ENCODE results near the gene RALGPS2. TPM values are rescaled to one million over a fixed set of nuclear protein-coding genes. Genes with fewer than 3 reads are reported as not detected.

Gene RALGPS2
- total and polyA plus RNA-seq, 2 of the 8 experiments (the other 6 are each of a cell fraction or from before 2014, with no cell fraction given): 6.7 to 38.0 TPM

GRCh38 chr1:178919581-178919980, 194.5 kb downstream of the RALGPS2 start:
- no peak overlapping the region for H3K14ac ChIP-seq (ENCODE audit: insufficient read length)
- no peak for FAIRE-seq
- H3K79me2 ChIP-seq (ENCODE audit: control insufficient read depth in 1 of 2, insufficient read depth in 2 of 2, low read length in 2 of 2): no peaks in the 10 kb centered on the region
- no peaks in the 10 kb centered on the region for H3K9me3 ChIP-seq (ENCODE audit: insufficient read depth in 2 of 2, low read depth in 1 of 2, low read length in 1 of 2)
- DNase-seq (ENCODE audit: low read depth in 1 of 2, low spot score in 2 of 2): no peak
- H2BK20ac ChIP-seq (ENCODE audit: low read length): no peak overlapping the region
- no peak overlapping the region for H2BK12ac ChIP-seq (ENCODE audit: low read depth, low read length)
- no peak overlapping the region for H3K23ac ChIP-seq (ENCODE audit: insufficient read length)
- H3K4me1 ChIP-seq (replicated peaks in 1 of 4; ENCODE audit: control insufficient read depth in 3 of 4, insufficient read depth in 4 of 4, low read length in 3 of 4): 0 out of 7 replicates have a peak, but pooled peaks cover 0 to 2% (median 0%) of the 10 kb centered on the region in 4 experiments
- H3K56ac ChIP-seq (replicated peaks; ENCODE audit: insufficient read length, low read depth, low read length): no peak overlapping the region
- H3K4ac ChIP-seq (replicated peaks; ENCODE audit: insufficient read length, low read depth, low read length): no peak overlapping the region
- H4K91ac ChIP-seq (replicated peaks; ENCODE audit: insufficient read length, low read length): no peak overlapping the region
- H4K8ac ChIP-seq (ENCODE audit: extremely low read depth, insufficient read depth, low read length): no peak overlapping the region
- no peak overlapping the region for H3K18ac ChIP-seq (ENCODE audit: extremely low read depth, low read length)
- H3K4me3 ChIP-seq (ENCODE audit: extremely low read depth in 1 of 4, insufficient read depth in 2 of 4, low read depth in 3 of 4, low read length in 4 of 4): no peak overlapping the region
- no peak overlapping the region for H2BK120ac ChIP-seq (replicated peaks; ENCODE audit: low read depth, low read length)
- peaks cover 0 to 5% (median 1%) of the 10 kb centered on the region in 4 experiments; a peak in 2 of 8 replicates for H3K36me3 ChIP-seq (ENCODE audit: control insufficient read depth in 2 of 4, insufficient read depth in 4 of 4, low read length in 3 of 4)
- H2BK15ac ChIP-seq (ENCODE audit: low read length): no peak overlapping the region
- H4K5ac ChIP-seq (ENCODE audit: insufficient read length, low read depth, low read length): no peak overlapping the region
- no peaks in the 10 kb centered on the region for H3K79me1 ChIP-seq (ENCODE audit: low read depth, low read length)
- H3K27me3 ChIP-seq (replicated peaks in 1 of 4; ENCODE audit: control insufficient read depth in 3 of 4, extremely low read depth in 1 of 4, insufficient read depth in 3 of 4, low read length in 3 of 4): no peaks in the 10 kb centered on the region
- ChIA-PET POLR2A (ENCODE audit: partially characterized antibody) (interaction anchor here (1.3 kb wide), 1 partner anchor 10 kb away, joined by 3 read pairs; no protein-coding TSS in a partner anchor), CTCF (ENCODE audit: partially characterized antibody) (interaction anchor here (1.6 kb wide), 1 partner anchor 418 kb away, joined by 3 read pairs; no protein-coding TSS in a partner anchor)
- no peak overlapping the region for H3K9ac ChIP-seq (replicated peaks in 1 of 4; ENCODE audit: extremely low read depth in 1 of 4, low read depth in 3 of 4, low read length in 3 of 4)
- no peak overlapping the region for H2AK5ac ChIP-seq (ENCODE audit: low read depth, low read length)
- no peaks in the 10 kb centered on the region for H3K23me2 ChIP-seq (ENCODE audit: low read depth, low read length)
- no peak overlapping the region for H3K4me2 ChIP-seq (ENCODE audit: insufficient read depth in 1 of 2, low read depth in 2 of 2, low read length in 2 of 2)
- H2BK5ac ChIP-seq (ENCODE audit: low read depth, low read length): no peak overlapping the region
- H4K20me1 ChIP-seq (replicated peaks in 1 of 2; ENCODE audit: control insufficient read depth in 1 of 2, insufficient read depth in 2 of 2, low read length in 2 of 2): no peaks in the 10 kb centered on the region
- H3K27ac ChIP-seq (ENCODE audit: low read depth, low read length): no peak overlapping the region
- no peak overlapping the region for H2AFZ ChIP-seq (ENCODE audit: low read length)
- WGBS, 2 experiments (ENCODE audit: extremely low coverage in 1 of 2, insufficient coverage in 1 of 2, insufficient read length in 1 of 2, insufficient replicate concordance in 2 of 2, low coverage in 1 of 2, low lambda C conversion rate in 2 of 2, missing lambda C conversion rate in 1 of 2): 90% methylated on average over 2 of the region's 2 CpGs; no CpG with 5 or more reads in 1 of the 2 experiments
- TF ChIP-seq EP300 (IDR thresholded peaks at IDR 0.05; ENCODE audit: borderline replicate concordance in 1 of 2, low read depth in 2 of 2, low read length in 2 of 2): no peak
- TF ChIP-seq BACH1 (IDR thresholded peaks at IDR 0.05; ENCODE audit: low read length): no peak
- TF ChIP-seq NRF1 (IDR thresholded peaks at IDR 0.05; ENCODE audit: low read depth, low read length): no peak
- TF ChIP-seq SUZ12 (IDR thresholded peaks at IDR 0.05; ENCODE audit: low read length): no peak
- TF ChIP-seq CBX8 (IDR thresholded peaks at IDR 0.05; ENCODE audit: borderline replicate concordance, low read depth, low read length): no peak
- no peak for TF ChIP-seq CHD2 (IDR thresholded peaks at IDR 0.05; ENCODE audit: low read length)
- no peak for TF ChIP-seq POLR2A (IDR thresholded peaks at IDR 0.05; ENCODE audit: control extremely low read depth in 1 of 2, low read depth in 2 of 2, low read length in 2 of 2)
- no peak for TF ChIP-seq TEAD4 (IDR thresholded peaks at IDR 0.05; ENCODE audit: low read depth, low read length)
- no peak for TF ChIP-seq POU5F1 (IDR thresholded peaks at IDR 0.05; ENCODE audit: low read depth, low read length)
- no peak for TF ChIP-seq SIN3A (conservative IDR thresholded peaks at IDR 0.05 in 1 of 2, IDR thresholded peaks at IDR 0.05 in 1 of 2; ENCODE audit: low read depth in 1 of 2, low read length in 2 of 2)
- TF ChIP-seq ZNF274 (IDR thresholded peaks at IDR 0.05; ENCODE audit: borderline replicate concordance, extremely low read depth, low read length): no peak
- no peak for TF ChIP-seq RNF2 (IDR thresholded peaks at IDR 0.05; ENCODE audit: borderline replicate concordance, low read depth, low read length, missing control alignments, poor library complexity, severe bottlenecking)
- no peak for TF ChIP-seq MAX (IDR thresholded peaks at IDR 0.05)
- TF ChIP-seq RXRA (IDR thresholded peaks at IDR 0.05; ENCODE audit: insufficient read depth, low read depth, low read length): no peak
